Measurements from ENCODE around the gene PTK7.

- no peak for TF ChIP-seq CTCF (IDR thresholded peaks at IDR 0.05)
- no peak for TF ChIP-seq POLR2A (IDR thresholded peaks at IDR 0.05)
Observed at GRCh38 chr6:43204271-43205105, 128.4 kb downstream of the PTK7 start.
